Vagina (tissue), 2 donors: ENCODE data around the gene LTF. TPM values are rescaled to one million over a fixed set of nuclear protein-coding genes. Genes with fewer than 3 reads are reported as not detected.
"Not testable (repeated sequence)": the region's sequence is repeated elsewhere in the genome, so short reads cannot be mapped to it uniquely, and the experiment has no call there.

Source experiments
- DNase-seq, 2 donors: peaks; one replicate each; pipeline ENCODE4 v3.0.0-alpha.2; 2017; ENCODE audit errors: extremely low spot score in 2 of 2
- H3K27ac ChIP-seq: fragments of 200-600 bp; sonication (generic); one replicate; pipeline ENCODE4 v1.5.1; 2019
- H3K27me3 ChIP-seq: fragments of 200-600 bp; sonication (generic); one replicate; pipeline ENCODE4 v1.5.1; 2019
- H3K36me3 ChIP-seq, 2 donors: fragments of 200-600 bp; sonication (generic); one replicate each; pipeline ENCODE4 v1.5.1; 2017 to 2019
- H3K4me1 ChIP-seq: fragments of 200-600 bp; sonication (generic); one replicate; pipeline ENCODE4 v1.5.1; 2019
- H3K4me3 ChIP-seq, 2 donors: fragments of 200-600 bp; sonication (generic); 1 replicate in 1 of 2; 2 replicates in 1 of 2; pipeline ENCODE4 v1.5.1; 2016 to 2019
- H3K9me3 ChIP-seq: fragments of 200-600 bp; sonication (generic); one replicate; pipeline ENCODE4 v1.5.1; 2019
- POLR2A ChIP-seq, 2 donors: fragments of 450-650 bp; IDR thresholded peaks; one replicate each; pipeline ENCODE4 v1.6.1; 2017; ENCODE audit warnings: antibody characterized with exemption in 2 of 2, mild to moderate bottlenecking in 2 of 2, moderate library complexity in 2 of 2
- POLR2AphosphoS5 ChIP-seq, 2 donors: sonication (generic); formaldehyde crosslinking; IDR thresholded peaks; one replicate each; pipeline ENCODE4 v1.9.0; 2017; ENCODE audit warnings: antibody characterized with exemption in 2 of 2, mild to moderate bottlenecking in 2 of 2, low read depth in 1 of 2; ENCODE audit not compliant: insufficient read depth in 1 of 2
- intact Hi-C: fragments of 100-400 bp; cut with DNase I; formaldehyde crosslinking; loops from one replicate; pipeline ENCODE4 v1.15.1; 2023
- total RNA-seq: library from RNA; depleted of rRNA; stranded (reverse); fragments of >200 nt; gene quantifications from one replicate; pipeline ENCODE4 v1.2.3, GENCODE V29; 2016
- TF ChIP-seq, protein P1 (sequence below), 3 experiments: fragments of 450-650 bp in 2 of 3; fragments of 200-600 bp in 1 of 3; sonication (generic) in 1 of 3; IDR thresholded peaks; one replicate each; pipeline ENCODE4 v1.5.1; 2017 to 2019; ENCODE audit warnings: antibody characterized with exemption in 3 of 3, mild to moderate bottlenecking in 2 of 3, moderate library complexity in 2 of 3

The LTF gene
- total RNA-seq, 1 donor from 2014 or later, result not detected

DNA sequence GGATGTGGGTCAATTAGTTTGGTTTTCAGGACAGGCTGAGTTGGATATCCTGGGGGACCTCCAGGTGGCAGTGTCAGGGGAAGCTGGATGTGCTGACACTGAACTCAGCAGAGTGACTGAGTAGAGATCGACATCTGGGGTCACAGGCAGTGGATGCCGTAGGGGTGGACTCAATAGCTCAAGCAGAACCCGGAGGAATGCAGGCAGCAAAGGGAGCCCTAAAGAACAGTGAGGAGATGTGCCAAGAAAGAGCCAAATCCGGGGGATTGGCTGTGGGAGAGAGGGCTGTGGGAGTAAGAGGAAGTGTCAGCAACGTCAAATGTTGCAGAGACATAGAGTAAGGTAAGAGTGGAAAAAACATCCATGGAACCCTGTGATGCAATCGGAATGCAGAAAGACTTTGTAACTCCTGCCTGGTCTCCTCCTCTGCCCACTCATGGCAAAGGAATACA, 69.5 kb downstream of the LTF start:
- intact Hi-C loops, result no loop called here
- H3K4me3 ChIP-seq, result no peak overlapping the region
- TF ChIP-seq POLR2AphosphoS5 (IDR thresholded peaks at IDR 0.05; ENCODE audit: insufficient read depth in 1 of 2, low read depth in 1 of 2) (no peak), POLR2A (IDR thresholded peaks at IDR 0.05) (no peak)
- TF ChIP-seq, protein P1, sequence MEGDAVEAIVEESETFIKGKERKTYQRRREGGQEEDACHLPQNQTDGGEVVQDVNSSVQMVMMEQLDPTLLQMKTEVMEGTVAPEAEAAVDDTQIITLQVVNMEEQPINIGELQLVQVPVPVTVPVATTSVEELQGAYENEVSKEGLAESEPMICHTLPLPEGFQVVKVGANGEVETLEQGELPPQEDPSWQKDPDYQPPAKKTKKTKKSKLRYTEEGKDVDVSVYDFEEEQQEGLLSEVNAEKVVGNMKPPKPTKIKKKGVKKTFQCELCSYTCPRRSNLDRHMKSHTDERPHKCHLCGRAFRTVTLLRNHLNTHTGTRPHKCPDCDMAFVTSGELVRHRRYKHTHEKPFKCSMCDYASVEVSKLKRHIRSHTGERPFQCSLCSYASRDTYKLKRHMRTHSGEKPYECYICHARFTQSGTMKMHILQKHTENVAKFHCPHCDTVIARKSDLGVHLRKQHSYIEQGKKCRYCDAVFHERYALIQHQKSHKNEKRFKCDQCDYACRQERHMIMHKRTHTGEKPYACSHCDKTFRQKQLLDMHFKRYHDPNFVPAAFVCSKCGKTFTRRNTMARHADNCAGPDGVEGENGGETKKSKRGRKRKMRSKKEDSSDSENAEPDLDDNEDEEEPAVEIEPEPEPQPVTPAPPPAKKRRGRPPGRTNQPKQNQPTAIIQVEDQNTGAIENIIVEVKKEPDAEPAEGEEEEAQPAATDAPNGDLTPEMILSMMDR (IDR thresholded peaks at IDR 0.05), result no peak
- no peak overlapping the region for H3K27ac ChIP-seq
- no peak for DNase-seq
- H3K36me3 ChIP-seq, result no peaks in the 10 kb centered on the region
- no peaks in the 10 kb centered on the region for H3K27me3 ChIP-seq
- no peaks in the 10 kb centered on the region for H3K9me3 ChIP-seq
- H3K4me1 ChIP-seq, result no peaks in the 10 kb centered on the region

DNA sequence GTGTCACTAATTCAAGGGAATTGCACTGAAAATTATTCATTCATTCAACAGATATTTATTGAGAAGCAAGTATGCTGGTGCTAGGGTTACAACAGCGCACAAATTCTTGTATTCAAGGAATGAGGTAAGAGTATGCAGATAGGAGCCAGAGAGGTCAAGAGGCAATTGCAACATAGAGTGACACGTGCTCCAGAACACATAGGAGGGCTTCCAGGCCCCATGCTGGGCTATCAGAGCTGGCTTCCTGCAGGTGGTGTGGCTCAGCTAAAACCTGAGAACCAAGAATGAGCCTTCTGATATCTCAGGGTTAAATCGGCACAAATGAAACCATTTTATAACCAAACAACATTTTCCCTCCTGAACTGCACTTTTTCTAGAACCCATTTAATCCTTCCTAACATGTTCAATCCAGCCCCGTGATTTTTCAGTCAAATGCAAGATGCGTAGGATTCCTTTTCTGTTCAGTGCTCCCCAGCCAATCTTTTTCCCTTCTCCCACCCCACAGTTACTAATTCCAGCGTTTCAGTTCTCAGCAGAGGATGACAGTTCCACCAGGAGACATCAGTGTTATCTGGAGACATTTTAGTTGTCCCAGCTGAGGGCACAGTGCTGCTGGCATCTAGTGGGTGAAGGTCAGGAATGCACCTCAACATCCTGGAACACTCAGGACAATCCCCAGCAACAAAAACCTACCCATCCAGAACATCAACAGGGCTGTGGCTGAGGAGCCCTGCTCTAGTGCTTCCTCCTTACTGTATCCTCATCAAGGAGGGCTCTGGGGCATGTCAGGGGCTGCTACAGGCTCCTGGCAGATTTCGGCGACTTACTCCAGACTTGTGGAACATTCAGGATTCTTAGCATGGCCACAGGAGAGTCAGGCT, 70.9 kb downstream of the LTF start:
- no peaks in the 10 kb centered on the region for H3K27me3 ChIP-seq
- intact Hi-C loops, result no loop called here
- DNase-seq, result no peak
- TF ChIP-seq, protein P1 (IDR thresholded peaks at IDR 0.05), result no peak
- TF ChIP-seq POLR2AphosphoS5 (IDR thresholded peaks at IDR 0.05; ENCODE audit: insufficient read depth in 1 of 2, low read depth in 1 of 2) (no peak), POLR2A (IDR thresholded peaks at IDR 0.05) (no peak)
- H3K4me3 ChIP-seq, result no peak overlapping the region
- H3K9me3 ChIP-seq, result no peaks in the 10 kb centered on the region
- no peaks in the 10 kb centered on the region for H3K4me1 ChIP-seq
- H3K27ac ChIP-seq, result no peak overlapping the region
- no peaks in the 10 kb centered on the region for H3K36me3 ChIP-seq

GRCh38 chr3:46393011-46393410, 71.7 kb downstream of the LTF start:
- intact Hi-C loops, result no loop called here
- Histone ChIP-seq H3K27me3 (no peaks in the 10 kb centered on the region), H3K9me3 (no peaks in the 10 kb centered on the region), H3K4me3 (no peak overlapping the region), H3K4me1 (no peaks in the 10 kb centered on the region), H3K36me3 (no peaks in the 10 kb centered on the region), H3K27ac (no peak overlapping the region)
- TF ChIP-seq, protein P1 (IDR thresholded peaks at IDR 0.05), result no peak
- TF ChIP-seq POLR2A (IDR thresholded peaks at IDR 0.05) (no peak), POLR2AphosphoS5 (IDR thresholded peaks at IDR 0.05; ENCODE audit: insufficient read depth in 1 of 2, low read depth in 1 of 2) (no peak)
- no peak for DNase-seq

GRCh38 chr3:46391526-46391925, 73.2 kb downstream of the LTF start:
- intact Hi-C loops, DNase-seq, H3K27me3 ChIP-seq, H3K9me3 ChIP-seq, H3K36me3 ChIP-seq, H3K27ac ChIP-seq, H3K4me1 ChIP-seq, H3K4me3 ChIP-seq: not testable (repeated sequence)

DNA sequence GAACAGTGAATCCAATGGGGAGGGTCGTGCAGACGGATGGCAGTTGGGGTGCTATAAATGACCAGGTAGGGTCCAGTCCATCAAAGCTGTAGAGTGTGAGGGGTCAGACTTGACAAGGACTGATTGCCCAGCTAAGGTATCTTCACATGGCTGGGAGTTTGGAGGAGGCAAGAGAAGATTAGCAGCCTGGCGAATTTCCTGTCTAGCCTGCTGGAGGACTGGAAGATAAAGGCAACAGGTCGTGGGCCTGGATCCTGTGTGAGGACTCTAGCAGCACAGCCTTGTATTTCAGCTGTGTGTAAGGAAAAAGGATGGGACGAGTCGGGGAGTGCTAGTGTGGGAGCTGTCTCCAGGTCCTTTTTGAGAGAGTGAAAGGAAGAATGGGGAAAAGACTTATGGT, 75.4 kb downstream of the LTF start:
- no peaks in the 10 kb centered on the region for H3K4me1 ChIP-seq
- no peaks in the 10 kb centered on the region for H3K36me3 ChIP-seq
- H3K27me3 ChIP-seq, result no peaks in the 10 kb centered on the region
- TF ChIP-seq POLR2A (IDR thresholded peaks at IDR 0.05), result no peak
- TF ChIP-seq, protein P1 (IDR thresholded peaks at IDR 0.05), result no peak
- no peak for TF ChIP-seq POLR2AphosphoS5 (IDR thresholded peaks at IDR 0.05; ENCODE audit: insufficient read depth in 1 of 2, low read depth in 1 of 2)
- intact Hi-C loops, result no loop called here
- no peak overlapping the region for H3K4me3 ChIP-seq
- no peaks in the 10 kb centered on the region for H3K9me3 ChIP-seq
- DNase-seq, result no peak
- no peak overlapping the region for H3K27ac ChIP-seq

DNA sequence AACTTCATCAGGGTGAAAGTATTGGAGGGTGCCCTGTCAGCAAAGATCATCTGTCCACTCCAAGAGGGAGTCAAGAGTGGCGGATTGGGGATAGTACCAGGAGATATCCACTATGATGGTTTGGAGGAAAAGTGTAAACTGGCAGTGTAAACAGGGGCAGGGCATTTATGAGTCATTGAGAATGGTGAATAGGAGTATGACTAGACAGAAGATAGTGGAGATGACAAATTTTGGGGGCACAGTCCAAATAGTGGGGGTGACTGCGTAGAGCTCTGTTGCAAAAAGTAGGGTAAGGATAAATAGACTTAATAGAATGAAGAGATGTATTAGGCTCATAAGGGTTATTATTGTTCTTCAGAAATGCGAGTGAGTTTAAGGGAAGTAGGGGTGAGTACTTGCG, 75.9 kb downstream of the LTF start:
- DNase-seq, H3K36me3 ChIP-seq, H3K4me1 ChIP-seq, H3K9me3 ChIP-seq, H3K27me3 ChIP-seq, H3K4me3 ChIP-seq, H3K27ac ChIP-seq, intact Hi-C loops: not testable (repeated sequence)
